ENCODE data around the gene F2R.

The F2R gene

DNA sequence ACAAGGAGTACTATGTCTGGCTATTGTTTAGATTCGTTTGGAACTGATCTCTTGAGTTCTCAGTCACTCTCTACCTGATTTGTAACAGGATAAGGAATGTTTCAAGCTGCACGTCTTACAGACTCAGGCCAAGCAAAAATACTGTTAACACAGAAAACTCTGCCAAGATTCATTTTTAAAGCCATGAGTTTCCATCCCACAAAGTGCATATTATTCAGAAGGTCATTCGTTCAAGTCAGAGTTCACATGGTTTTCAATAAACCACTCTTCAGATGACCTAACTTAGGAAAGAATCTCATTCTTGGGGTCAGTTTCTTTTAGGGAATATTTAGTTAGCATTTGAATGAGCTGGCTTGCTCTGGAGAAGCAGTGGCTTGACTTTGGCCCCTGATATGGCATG, 49.3 kb downstream of the F2R start:
- TF ChIP-seq, protein P1, sequence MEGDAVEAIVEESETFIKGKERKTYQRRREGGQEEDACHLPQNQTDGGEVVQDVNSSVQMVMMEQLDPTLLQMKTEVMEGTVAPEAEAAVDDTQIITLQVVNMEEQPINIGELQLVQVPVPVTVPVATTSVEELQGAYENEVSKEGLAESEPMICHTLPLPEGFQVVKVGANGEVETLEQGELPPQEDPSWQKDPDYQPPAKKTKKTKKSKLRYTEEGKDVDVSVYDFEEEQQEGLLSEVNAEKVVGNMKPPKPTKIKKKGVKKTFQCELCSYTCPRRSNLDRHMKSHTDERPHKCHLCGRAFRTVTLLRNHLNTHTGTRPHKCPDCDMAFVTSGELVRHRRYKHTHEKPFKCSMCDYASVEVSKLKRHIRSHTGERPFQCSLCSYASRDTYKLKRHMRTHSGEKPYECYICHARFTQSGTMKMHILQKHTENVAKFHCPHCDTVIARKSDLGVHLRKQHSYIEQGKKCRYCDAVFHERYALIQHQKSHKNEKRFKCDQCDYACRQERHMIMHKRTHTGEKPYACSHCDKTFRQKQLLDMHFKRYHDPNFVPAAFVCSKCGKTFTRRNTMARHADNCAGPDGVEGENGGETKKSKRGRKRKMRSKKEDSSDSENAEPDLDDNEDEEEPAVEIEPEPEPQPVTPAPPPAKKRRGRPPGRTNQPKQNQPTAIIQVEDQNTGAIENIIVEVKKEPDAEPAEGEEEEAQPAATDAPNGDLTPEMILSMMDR (IDR thresholded peaks at IDR 0.05), result no peak

DNA sequence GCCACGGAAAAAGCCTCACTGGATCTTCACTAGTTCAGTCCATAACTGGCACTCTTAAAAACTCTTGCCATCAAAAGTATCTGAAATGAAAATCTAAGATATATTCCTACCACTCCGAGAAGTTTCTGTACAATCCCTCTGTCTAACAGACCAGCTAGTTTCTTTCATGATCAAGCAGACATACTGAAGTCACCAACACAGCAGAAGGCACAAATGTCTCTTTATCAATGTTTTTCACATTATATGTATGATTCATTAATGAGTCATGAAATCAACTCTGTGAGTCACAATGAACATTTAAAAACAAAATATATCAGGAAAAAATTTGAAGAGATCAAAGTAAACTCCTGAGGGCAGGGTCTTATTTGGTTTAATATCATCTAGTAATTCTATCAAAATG, 50.8 kb downstream of the F2R start:
- TF ChIP-seq, protein P1 (IDR thresholded peaks at IDR 0.05), result no peak

DNA sequence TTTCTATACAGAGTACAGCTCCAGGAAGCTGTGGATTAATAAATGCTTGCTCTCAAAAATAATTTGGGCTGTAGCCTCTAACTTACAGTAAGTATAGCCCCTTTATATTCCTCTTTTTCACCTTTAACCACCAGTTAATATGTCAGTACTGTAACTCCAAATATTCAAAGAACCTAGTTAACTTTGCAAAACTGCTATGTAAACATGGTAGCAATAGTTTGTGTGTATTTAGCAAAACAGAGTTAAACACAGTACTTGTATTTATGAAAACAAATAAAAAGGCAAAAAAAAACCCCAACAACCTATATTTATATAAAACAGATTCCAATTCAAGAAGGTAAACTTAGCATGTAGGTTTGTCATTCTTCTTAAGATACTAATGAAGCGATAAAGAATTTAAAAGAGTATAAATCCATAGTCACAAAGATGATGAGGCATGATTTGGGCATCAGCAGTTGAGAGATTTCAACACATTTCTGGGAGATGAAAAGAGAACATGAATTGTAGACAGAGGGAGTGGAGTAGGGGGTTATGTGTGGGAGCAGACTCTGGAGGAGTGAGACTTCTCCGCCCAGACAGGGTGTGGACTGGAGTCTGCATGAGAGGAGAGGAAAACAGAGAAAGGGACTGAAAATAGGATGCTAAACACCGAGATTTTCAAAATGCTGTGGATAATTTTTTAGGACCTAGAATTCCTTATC, 55.9 kb downstream of the F2R start:
- TF ChIP-seq, protein P1 (IDR thresholded peaks at IDR 0.05), result no peak

DNA sequence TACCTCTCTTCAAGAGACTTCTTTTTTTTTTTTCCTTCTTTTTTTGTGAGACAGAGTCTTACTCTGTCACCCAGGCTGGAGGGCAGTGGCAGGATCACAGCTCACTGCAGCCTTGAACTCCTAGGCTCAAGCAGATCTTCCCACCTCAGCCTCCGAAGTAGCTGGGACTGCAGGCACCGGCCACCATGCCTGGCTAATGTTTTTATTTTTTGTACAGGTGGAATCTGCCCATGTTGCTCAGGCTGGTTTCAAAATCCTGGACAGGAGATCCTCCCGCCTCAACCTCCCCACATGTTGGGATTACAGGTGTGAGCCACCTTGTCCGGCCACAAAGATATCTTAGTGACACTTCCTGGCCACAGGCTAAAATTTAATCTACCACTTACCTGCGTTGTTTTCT, 60.0 kb downstream of the F2R start:
- TF ChIP-seq, protein P1 (IDR thresholded peaks at IDR 0.05), result no peak

DNA sequence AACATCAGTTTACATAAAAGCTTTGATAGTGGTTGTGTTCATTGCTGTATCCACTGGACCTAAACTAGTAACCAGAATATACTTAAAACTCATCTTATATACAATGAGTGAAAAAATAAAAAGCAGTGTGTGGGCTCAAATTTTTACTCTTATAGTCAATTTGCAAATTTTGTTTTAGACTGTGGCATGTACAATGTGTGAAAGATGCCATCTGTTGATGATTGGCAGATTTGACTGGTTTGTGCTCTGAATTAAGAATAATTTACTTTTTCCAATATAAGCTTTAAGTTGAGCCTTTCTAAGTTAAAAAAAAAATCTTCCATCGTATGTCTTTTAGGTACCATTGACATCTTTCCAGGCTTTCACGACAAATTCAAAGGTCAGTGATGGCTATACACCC, 60.5 kb downstream of the F2R start:
- TF ChIP-seq, protein P1 (IDR thresholded peaks at IDR 0.05), result no peak

DNA sequence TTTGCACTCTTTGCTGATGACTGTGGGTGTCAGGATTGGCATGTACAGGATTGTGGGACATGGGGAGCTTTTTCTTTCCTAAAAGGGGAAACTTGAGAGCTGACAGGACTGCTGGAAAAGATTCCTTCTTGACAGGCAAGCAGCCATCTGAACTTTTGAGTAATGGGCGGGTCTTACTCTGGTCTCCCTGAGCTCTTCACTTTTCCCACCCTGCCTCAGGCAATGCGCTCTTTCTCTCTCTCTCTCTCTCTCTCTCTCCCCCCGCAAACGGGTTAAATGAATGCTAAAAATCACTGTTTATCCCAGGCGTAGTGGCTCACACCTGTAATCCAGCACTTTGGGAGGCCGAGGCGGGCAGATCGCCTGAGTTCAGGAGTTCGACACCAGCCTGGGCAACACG, 65.8 kb downstream of the F2R start:
- TF ChIP-seq, protein P1 (IDR thresholded peaks at IDR 0.05), result no peak

DNA sequence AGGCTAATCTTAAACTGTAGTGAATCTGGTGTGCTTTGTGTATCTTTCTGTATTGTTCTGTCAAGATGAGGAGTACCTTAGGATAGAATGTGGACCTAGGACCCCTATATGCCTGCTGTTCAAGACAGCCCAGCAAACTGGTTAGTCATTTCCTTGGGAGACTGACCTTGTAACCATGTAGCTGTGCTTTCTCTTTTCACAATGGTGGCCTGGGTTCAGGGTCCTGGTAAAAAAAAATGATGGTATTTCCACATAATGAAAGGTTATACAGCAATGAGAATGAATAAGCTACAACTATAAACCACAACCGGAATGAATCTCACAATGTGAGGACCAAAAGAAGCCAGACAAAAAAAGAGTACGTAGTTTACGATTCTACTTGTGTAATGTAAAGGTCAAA, 66.5 kb downstream of the F2R start:
- TF ChIP-seq, protein P1 (IDR thresholded peaks at IDR 0.05), result no peak
